Anterior cingulate cortex (tissue), 58 donors: ENCODE data around the gene SDHAF1.
"Not testable (repeated sequence)": the region's sequence is repeated elsewhere in the genome, so short reads cannot be mapped to it uniquely, and the experiment has no call there.

Source experiments
- DNase-seq, 58 donors: peaks; one replicate each; lab custom pipeline; 2025; lab: John Stamatoyannopoulos, UW

The SDHAF1 gene

DNA sequence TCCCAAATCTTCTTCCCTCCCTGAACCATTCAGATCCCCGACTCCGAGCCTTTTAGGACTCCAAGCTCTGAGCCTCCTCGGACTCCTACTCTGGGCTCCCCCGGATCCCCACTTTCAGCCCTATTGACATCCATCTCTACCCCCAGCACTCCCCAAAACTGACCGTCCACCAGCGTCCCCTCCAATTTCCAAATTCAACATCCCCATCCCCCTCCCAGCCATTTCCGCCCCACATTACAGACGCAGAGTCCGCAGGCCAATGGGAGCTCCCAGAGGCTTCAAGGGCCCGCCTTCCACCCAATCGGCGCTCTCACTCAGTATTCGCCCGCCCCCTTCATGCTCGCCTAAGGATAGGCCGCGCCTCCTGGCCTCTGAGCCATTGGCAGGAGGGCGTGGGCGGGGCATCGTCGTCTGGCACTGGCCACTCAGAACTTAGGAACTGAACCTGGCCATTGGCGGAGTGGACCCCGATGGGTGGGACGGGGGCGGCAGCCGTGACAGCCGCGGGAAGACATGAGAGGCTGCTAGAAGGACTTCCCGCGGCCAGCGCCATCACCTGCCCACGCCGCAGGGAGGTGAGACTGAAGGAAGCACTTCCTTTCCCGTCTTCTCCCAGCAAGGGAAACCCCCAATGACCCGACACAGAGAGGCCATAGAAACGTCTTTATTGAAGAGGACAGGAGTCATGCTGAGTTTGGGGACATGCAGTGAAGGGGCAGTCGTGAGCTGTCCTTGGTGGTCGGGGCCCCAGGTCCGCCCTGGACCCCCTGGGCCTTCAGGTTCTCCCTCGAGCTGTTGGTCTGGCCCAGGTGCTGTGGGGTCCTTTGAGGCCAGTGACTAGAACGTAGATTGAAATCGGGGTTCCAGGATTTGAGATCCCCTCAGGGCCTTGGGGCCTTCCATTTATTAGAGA is 19.3 kb downstream of the SDHAF1 start, which contains the start of gene ALKBH6:
ALKBH6 (minus strand) TSS at position 202 of the 913 bp plus-strand sequence. CDS start 816 bp downstream, outside the sequence.
- DNase-seq = peak; percentile 79 to 100 (median 98)

DNA sequence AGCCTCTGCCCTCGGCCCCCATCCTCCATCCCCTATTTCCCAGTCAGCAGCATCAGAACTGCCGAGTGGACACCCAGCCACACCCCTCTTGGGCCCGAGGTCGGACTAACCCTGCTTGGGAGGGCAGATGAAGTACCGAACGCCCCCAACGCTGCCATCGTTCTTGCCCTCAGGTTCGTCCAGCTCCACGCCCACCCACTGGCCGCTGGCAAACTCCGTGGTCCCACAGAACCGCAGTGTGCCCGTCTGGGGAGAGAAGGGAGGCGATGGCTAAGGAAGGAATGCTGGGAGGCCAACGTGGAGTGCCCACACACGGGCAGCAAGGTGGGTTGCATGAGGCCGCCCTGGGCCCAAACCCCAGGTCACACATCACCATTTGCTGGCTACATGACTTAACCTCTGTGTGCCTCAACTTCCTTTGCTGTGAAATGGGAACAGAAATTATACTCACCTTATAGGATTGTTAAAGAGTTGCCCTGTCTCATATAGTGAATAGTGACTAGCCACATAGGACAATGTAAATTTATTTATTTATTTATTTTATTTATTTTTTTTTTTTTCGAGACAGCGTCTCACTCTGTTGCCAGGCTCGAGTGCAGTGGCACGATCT is 24.2 kb downstream of the SDHAF1 start:
- DNase-seq = no peak

DNA sequence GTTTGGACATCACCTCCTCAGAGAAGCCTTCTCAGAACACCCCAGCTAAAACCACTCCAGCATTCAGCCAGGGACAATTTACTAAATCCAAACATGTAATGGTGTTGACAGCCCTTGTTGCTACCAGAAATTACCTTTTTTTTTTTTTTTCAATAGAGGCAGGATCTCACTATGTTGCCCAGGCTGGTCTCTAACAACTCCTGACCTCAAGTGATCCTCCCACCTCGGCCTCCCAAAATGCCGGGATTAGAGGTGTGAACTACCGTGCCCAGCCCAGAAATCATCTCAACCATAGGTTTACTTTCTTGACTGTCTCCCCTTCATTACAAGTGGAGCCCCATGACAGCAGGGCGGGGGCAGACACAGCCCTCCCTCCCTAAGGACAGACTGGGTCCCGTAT is 28.4 kb downstream of the SDHAF1 start:
- DNase-seq = no peak

DNA sequence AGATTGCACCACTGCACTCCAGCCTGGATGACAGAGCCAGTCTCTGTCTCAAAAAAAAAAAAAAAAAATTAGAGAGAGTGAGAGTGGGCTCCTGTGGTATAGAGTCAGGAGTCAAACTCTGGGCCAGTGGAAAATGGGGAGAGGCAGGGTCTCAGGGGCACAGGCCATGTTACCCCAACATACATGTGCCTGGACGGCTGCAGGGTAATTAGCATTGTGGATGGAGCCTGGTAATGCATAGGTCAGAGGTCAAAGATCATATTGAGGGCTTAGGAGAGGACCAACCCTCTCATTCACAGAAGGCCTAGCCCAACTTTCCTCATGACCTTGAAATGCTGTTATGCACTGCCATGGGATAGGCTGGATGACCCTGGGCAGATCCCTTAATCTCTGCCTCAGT is 30.6 kb downstream of the SDHAF1 start:
- DNase-seq = no peak

DNA sequence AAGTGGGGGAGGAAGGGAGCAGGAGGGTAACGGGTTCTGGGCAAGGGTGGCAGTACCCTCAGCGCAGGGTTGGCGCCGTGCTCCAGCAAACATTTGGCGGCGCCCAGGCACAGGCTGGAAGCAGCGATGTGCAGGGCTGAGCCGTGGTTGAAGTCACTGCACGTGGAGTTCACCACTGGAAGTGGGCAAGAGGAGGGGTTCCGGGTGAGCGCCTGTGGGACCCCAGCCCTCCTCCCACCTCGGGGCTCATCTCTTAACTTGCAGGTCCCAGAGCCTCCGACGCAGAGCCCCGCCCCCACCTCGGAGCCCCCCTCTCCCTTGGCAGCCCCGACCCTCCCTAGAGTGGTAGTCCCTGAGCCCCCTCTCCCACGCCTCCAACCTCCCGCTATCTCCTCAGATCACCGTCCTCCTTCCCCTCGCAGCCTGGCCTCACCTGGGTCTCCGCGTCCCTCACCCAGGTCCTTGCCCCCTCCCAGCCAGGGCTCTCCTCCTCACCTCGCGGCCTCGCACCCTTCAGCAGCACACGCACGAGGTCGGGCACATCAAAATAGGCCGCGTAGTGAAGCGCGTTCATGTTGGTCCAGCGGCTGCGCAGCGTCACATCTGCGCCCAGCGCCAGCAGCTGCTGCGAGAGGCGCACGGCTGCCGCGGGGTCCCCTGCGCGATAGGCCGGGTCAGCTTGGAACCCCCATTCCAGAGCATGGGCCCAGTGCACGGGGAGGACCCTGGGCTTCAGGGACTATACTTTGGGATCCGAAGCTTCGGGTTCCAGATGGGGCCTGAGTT is 31.3 kb downstream of the SDHAF1 start:
- DNase-seq = no peak

DNA sequence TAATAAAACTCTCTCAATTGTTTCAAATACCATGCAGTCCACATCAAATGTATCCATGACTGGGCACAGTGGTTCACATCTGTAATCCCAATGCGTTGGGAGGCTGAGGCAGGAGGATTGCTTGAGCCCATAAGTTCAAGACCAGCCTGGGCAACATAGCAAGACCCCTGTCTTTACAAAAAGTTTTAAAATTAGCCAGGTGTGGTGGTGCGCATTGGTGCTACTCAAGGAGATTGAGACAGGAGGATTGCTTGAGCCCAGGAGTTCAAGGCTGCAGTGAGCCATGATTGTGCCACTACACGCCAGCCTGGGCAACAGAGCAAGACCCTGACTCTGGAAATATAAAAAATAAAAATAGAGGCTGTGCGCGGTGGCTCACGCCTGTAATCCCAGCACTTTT is 32.7 kb downstream of the SDHAF1 start:
- no peak for DNase-seq

DNA sequence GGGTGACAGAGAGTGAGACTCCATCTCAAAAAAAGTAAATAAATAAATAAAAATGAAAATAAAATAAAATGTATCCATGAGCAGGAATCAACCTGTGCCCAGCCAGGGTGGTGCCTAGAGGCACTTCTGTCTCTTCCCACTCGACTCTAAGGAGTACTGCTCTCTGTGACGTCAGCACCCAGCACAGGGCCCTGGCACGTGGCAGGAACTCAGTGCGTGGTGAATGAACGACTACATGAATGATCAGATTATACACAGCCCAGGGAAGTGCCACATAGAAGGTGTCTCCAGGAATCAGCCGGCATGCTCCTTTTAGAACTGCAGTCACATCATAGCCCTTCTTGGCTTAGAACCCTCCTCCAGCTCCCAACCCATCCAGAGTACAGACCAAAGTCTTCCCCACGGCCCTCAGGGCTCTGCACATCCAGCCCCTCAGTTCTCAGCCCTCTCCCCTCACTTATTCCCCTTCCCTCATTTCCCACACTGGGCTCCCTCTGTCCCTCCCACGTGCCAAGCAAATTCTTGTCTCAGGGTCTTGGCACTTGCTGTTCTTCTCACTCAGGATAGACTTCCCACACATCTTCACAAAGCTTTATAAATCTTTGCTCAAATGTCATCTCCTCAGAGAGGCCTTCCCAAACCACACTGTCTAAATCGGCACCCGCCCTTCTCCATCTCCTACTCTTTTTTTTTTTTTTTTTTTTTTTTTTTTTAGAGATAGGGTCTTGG is 33.5 kb downstream of the SDHAF1 start:
- DNase-seq = peak in 33 of 58 donors; percentile 10 to 77 (median 42)

DNA sequence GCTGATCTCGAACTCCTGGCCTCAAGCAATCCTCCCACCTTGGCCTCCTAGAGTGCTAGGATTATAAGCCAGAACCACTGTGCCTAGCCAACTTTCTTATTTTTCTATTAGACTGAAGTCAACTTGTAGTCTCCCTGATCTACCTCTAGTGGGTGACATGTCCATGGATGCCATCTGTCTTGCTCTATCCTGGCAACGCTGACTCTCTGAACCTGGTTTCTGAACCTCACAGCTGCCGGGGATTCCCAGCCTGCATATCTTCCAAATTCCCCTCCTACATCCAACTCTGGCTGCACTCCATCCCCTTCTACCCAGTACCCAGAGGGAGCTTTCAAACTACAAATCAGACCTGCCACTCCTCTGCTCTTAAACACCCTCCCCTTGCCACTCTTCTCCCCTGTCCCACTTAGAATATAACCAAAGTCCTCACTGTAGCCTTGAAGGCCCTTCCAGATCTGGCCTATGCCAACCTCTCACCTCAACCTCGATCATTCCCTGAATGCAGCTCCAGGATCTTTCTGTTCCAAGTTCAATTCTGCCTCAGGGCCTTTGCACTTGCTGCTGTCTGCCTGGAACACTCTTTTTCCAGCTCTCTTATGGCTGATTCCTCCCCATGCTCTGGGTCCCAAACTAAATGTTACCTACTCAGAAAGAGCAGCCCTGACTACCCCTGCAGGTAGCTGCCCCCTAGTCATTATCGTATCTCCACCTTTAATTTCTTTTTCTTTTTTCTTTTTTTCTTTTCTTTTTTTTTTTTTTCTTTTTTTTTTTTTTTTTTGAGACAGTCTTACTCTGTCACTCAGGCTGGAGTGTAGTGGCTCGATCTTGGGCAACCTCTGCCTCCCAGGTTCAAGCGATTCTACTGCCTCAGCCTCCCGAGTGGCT is 35.5 kb downstream of the SDHAF1 start:
- DNase-seq = peak in 4 of 58 donors; percentile 11 to 22 (median 15)

DNA sequence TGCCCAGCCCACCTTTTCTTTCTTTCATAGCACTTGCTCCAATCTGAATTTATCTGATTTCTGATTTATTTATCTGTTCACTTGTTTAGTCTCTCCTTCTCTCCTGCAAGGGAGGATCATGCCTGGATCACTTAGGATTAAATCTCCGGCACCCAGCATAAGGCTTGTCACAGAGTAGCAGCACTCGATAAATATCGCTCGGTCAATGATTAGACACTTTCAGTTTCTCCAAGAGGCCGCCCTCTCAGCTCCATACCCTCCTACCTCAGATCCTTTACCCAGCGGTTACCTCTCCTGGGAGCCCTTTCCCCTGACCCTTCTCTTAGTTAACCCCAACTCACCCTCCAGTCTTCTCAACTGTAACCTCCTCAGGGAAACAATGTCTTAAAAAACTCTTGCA is 36.3 kb downstream of the SDHAF1 start:
- no peak for DNase-seq

DNA sequence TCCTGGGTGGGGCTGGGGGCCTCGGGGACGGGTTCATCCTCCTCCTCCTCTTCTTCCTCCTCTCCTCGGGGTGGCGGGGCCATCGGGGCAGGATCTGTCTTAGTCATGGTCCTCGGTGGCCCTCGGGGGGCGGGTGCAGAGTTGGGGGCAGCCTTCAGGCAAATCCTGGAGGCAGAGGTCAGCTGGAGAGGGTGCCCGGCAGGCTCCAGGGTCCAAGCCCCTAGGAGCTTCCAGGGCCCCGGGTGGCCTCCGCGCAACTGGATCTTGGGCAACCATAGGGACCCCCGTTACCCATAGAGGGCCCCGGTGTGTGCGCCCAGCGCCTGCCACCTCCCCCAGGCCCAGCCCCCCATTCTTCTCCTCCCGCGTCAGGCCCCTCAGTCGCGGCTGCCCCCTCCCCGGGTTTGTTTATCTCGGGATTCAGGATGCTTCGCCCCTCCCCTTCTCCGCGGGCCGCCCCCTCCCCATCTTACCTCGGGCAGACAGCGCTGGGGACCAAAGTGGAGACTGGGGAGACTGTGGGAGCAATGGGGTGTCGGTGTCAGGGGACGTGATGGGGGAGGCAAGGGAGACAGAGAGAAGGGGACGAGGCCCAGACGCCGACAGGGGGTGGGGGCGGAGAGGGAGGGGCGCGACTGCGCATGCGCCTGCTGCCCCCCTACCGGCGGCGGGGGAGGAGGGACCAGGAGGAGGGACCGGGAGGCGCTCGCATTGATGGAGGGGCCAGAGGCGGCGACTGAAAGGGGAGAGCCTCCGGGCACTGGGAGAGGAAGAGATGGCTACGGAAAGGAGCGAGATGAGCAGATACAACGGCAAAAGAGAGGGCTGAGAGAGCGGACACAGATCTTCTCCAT is 37.5 kb downstream of the SDHAF1 start, which contains the start of gene CLIP3:
CLIP3 (minus strand) TSS at position 623 of the 854 bp plus-strand sequence; CDS start at position 107, 516 bp downstream.
- DNase-seq = peak; percentile 18 to 92 (median 78)

DNA sequence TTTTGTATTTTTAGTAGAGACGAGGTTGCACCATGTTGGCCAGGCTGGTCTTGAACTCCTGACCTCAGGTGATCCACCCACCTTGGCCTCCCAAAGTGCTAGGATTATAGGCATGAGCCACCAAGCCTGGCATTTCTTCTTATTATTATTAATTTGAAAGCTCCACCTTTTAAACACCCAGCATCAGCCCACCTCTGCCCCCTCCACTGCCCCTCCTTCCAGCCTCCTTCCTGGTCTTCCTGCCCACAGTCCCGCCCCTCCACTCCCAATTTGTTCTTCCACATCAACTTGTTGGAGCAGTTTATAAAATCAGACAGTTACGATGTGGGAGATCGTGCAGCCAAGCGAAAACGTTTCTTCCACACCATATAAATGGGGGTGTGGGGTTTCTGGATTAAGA is 45.5 kb downstream of the SDHAF1 start:
- no peak for DNase-seq

DNA sequence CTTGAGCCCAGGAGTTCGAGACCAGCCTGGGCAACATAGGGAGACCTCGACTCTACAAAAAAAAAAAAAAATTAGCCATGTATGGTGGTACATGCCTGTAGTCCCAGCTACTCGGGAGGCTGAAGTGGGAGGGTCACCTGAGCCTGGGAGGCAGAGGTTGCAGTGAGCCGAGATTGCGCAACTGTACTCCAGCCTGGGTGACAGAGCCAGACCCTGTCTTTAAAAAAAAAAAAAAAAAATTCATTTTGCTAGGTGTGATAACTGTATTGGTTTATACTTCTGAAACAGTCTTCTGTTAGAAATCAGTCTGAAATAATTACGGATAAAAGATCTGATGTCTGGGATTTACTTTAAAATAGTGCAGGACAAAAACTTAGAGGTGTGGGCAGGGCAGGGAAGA is 46.1 kb downstream of the SDHAF1 start:
- not testable (repeated sequence) for DNase-seq

DNA sequence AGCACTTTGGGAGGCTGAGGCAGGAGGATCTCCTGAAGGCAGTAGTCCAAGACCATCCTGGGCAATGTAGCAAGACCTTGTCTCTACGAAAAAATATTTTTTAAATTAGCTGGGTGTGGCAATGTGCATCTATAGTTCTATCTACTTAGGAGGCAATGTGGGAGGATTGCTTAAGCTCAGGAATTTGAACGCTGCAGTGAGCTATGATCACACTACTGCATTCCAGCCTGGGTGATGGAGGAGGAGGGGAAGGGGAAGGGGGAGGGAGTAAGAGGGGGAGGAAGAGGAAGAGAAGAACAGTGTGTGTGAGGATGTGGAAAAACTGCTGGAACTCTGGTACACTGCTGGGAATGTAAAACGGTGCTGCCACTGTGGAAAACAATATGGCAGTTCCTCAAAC is 46.8 kb downstream of the SDHAF1 start:
- DNase-seq = peak in 1 of 58 donors; percentile 6

DNA sequence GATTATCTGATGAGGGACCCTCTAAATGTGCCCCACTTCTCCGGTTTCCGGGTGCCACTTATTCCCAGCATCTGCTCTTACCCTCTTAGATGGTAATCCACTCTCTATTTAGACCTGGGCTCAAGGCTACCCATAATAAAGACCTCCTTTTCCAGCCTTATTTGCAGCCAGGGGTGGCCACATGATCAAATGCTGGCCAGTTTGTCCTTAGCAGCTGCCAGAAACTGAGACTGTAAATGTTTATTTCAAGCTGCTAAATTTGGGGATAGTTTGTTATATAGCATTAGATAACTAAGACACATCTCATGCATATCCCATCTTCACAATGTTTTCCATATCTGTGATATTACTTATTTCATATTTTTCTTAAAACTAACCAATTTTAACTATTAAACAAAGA is 49.0 kb downstream of the SDHAF1 start:
- peak in 9 of 58 donors; percentile 3 to 20 (median 10) for DNase-seq
